22Rv1 (cell line): Measurements from ENCODE around the gene PIP4K2C.
"Not testable (repeated sequence)": the region's sequence is repeated elsewhere in the genome, so short reads cannot be mapped to it uniquely, and the experiment has no call there.

Experiments
- H3K27ac ChIP-seq: fragments of 450-650 bp; 2 replicates; pipeline ENCODE4 v1.5.1; 2017
- CTCF ChIP-seq: fragments of 450-650 bp; IDR thresholded peaks from 2 replicates; pipeline ENCODE4 v1.5.1; 2017; ENCODE audit warnings: mild to moderate bottlenecking
- ZFX ChIP-seq: fragments of 450-650 bp; IDR thresholded peaks from 2 replicates; pipeline ENCODE4 v1.6.1; 2017; ENCODE audit warnings: antibody characterized with exemption, borderline replicate concordance

The PIP4K2C gene

GRCh38 chr12:57616383-57617101, 25.6 kb downstream of the PIP4K2C start:
- no peak for TF ChIP-seq CTCF
- no peak for TF ChIP-seq ZFX
- no peak overlapping the region for H3K27ac ChIP-seq

GRCh38 chr12:57617942-57618341, 26.9 kb downstream of the PIP4K2C start:
- H3K27ac ChIP-seq, result no peak overlapping the region
- TF ChIP-seq CTCF, result no peak
- TF ChIP-seq ZFX, result no peak

- not testable (repeated sequence) for H3K27ac ChIP-seq
Measured at GRCh38 chr12:57618431-57618830, 27.4 kb downstream of the PIP4K2C start.

- TF ChIP-seq ZFX (no peak), CTCF (no peak)
Measured at GRCh38 chr12:57618966-57619433, 28.0 kb downstream of the PIP4K2C start.

GRCh38 chr12:57619434-57620244, 28.6 kb downstream of the PIP4K2C start:
- TF ChIP-seq CTCF (no peak), ZFX (no peak)

More at GRCh38 chr12:57618966-57619433, 28.0 kb downstream of the PIP4K2C start:
- no peak overlapping the region for H3K27ac ChIP-seq

GRCh38 chr12:57620245-57620935, 29.4 kb downstream of the PIP4K2C start:
- no peak overlapping the region for H3K27ac ChIP-seq
- TF ChIP-seq ZFX (no peak), CTCF (no peak)

More at GRCh38 chr12:57619434-57620244, 28.6 kb downstream of the PIP4K2C start:
- no peak overlapping the region for H3K27ac ChIP-seq

GRCh38 chr12:57620936-57621496, 30.0 kb downstream of the PIP4K2C start:
- no peak for TF ChIP-seq CTCF
- no peak for TF ChIP-seq ZFX
- no peak overlapping the region for H3K27ac ChIP-seq
